Left cardiac atrium (tissue), 4 donors: ENCODE data around the gene CHRNE. TPM values are rescaled to one million over a fixed set of nuclear protein-coding genes. Genes with fewer than 3 reads are reported as not detected.
"Not testable (repeated sequence)": the region's sequence is repeated elsewhere in the genome, so short reads cannot be mapped to it uniquely, and the experiment has no call there.

Experiments
- ATAC-seq, 2 donors: fragments of 200-7000 bp; cut with Tn5 transposase; one replicate each; pipeline ENCODE4 v1.9.1; 2020; ENCODE audit warnings: mild to moderate bottlenecking in 2 of 2, moderate library complexity in 2 of 2
- DNase-seq: peaks from one replicate; pipeline ENCODE4 v3.0.0-alpha.2; 2020
- intact Hi-C, 2 donors: fragments of 100-400 bp; cut with DNase I; formaldehyde crosslinking; loops; one replicate each; pipeline versions ENCODE4 v1.14.1 to v1.15.1; 2022 to 2023
- total RNA-seq, 2 donors: library from RNA; stranded (reverse); fragmentation: NEBNext Ultra II Directional; extraction: Animal tissue kit (Norgen Biotek cat#: 25700); gene quantifications; one replicate each; pipeline ENCODE4 v1.2.1, GENCODE V29; 2021
- donor health status: DM: no; HTN: yes; CAD: no.
- donor health status: DM: no; HTN: yes; CAD: no; lungs with severe emphysema.
- donor health status: DM: yes; HTN: yes; CAD: no.
- donor health status: Dilated cardiomyopathy.

The CHRNE gene
- total RNA-seq, 2 donors from 2014 or later = 36.8 to 118 TPM

GRCh38 chr17:4869058-4869998 is 33.6 kb downstream of the CHRNE start:
- intact Hi-C loops, ATAC-seq, DNase-seq: not testable (repeated sequence)

- ATAC-seq, intact Hi-C loops, DNase-seq: not testable (repeated sequence)
Measured at GRCh38 chr17:4867535-4867934, 35.4 kb downstream of the CHRNE start.

GRCh38 chr17:4863321-4863720 is 39.6 kb downstream of the CHRNE start:
- intact Hi-C loops = no loop called here
- DNase-seq = no peak
- no peak for ATAC-seq

- DNase-seq (no peak), ATAC-seq (no peak)
- intact Hi-C loops = no loop called here
Measured at GRCh38 chr17:4862720-4863119, 40.2 kb downstream of the CHRNE start.

GRCh38 chr17:4861052-4861451 is 41.8 kb downstream of the CHRNE start:
- ATAC-seq (no peak), DNase-seq (no peak)
- intact Hi-C loops = no loop called here

GRCh38 chr17:4860651-4861050 is 42.2 kb downstream of the CHRNE start:
- intact Hi-C loops = no loop called here
- DNase-seq (no peak), ATAC-seq (no peak)

- DNase-seq (no peak), ATAC-seq (no peak)
- intact Hi-C loops = no loop called here
Measured at GRCh38 chr17:4859816-4860625, 42.9 kb downstream of the CHRNE start.

GRCh38 chr17:4858882-4859260 is 44.0 kb downstream of the CHRNE start:
- ATAC-seq = peak; percentile 60 to 76
- intact Hi-C loops = no loop called here
- peak; percentile 67 for DNase-seq

GRCh38 chr17:4858068-4858881 is 44.6 kb downstream of the CHRNE start:
- intact Hi-C loops = no loop called here
- peak; percentile 55 to 69 for ATAC-seq
- peak; percentile 56 for DNase-seq

- intact Hi-C loops, ATAC-seq, DNase-seq: not testable (repeated sequence)
Measured at GRCh38 chr17:4857347-4857746, 45.6 kb downstream of the CHRNE start.

GRCh38 chr17:4856937-4857314 is 46.0 kb downstream of the CHRNE start:
- ATAC-seq = no peak
- intact Hi-C loops = no loop called here
- no peak for DNase-seq

- no peak for DNase-seq
- peak in 1 of 2 donors; percentile 45 for ATAC-seq
- intact Hi-C loops = no loop called here
Measured at GRCh38 chr17:4856271-4856936, 46.5 kb downstream of the CHRNE start.

- intact Hi-C loops = no loop called here
- no peak for ATAC-seq
Measured at GRCh38 chr17:4854111-4854681, 48.7 kb downstream of the CHRNE start.

GRCh38 chr17:4853208-4853671 is 49.7 kb downstream of the CHRNE start:
- intact Hi-C loops = no loop called here
- ATAC-seq (no peak), DNase-seq (no peak)

More at GRCh38 chr17:4854111-4854681, 48.7 kb downstream of the CHRNE start:
- DNase-seq = no peak

- no peak for ATAC-seq
- intact Hi-C loops = no loop called here
Measured at GRCh38 chr17:4852567-4853207, 50.2 kb downstream of the CHRNE start.

GRCh38 chr17:4851084-4851483 is 51.8 kb downstream of the CHRNE start:
- DNase-seq (no peak), ATAC-seq (peak in 1 of 2 donors; percentile 12)
- intact Hi-C loops = no loop called here

More at GRCh38 chr17:4852567-4853207, 50.2 kb downstream of the CHRNE start:
- no peak for DNase-seq

- DNase-seq = no peak
- intact Hi-C loops = no loop called here
- peak in 1 of 2 donors; percentile 74 for ATAC-seq
Measured at GRCh38 chr17:4850246-4850645, 52.7 kb downstream of the CHRNE start.
